GM21576 (cell line): ENCODE measurements around the gene PCBD1.

Experiments used
- ATAC-seq: cut with Tn5 transposase; IDR thresholded peaks from one replicate; pipeline ENCODE4 v1.9.1; 2021; ENCODE audit warnings: mild to moderate bottlenecking, moderate library complexity; ENCODE audit not compliant: unreplicated experiment

The PCBD1 gene

GRCh38 chr10:70918851-70919530, 30.6 kb upstream of the PCBD1 start:
- ATAC-seq = no peak

- ATAC-seq = no peak
These were observed 29.3 kb upstream of the PCBD1 start for GRCh38 chr10:70917635-70918034.

- no peak for ATAC-seq
These were observed 28.9 kb upstream of the PCBD1 start for GRCh38 chr10:70917226-70917625.

- ATAC-seq = no peak
These were observed 27.9 kb upstream of the PCBD1 start for GRCh38 chr10:70916241-70916640.

- no peak for ATAC-seq
These were observed 27.4 kb upstream of the PCBD1 start for GRCh38 chr10:70915806-70916205.

- ATAC-seq = no peak
These were observed 26.8 kb upstream of the PCBD1 start for GRCh38 chr10:70915206-70915605.

- ATAC-seq = no peak
These were observed 26.0 kb upstream of the PCBD1 start for GRCh38 chr10:70914316-70914864.

- no peak for ATAC-seq
These were observed 25.5 kb upstream of the PCBD1 start for GRCh38 chr10:70913893-70914240.

- no peak for ATAC-seq
These were observed 25.0 kb upstream of the PCBD1 start for GRCh38 chr10:70913191-70913892.

GRCh38 chr10:70912556-70912955, 24.2 kb upstream of the PCBD1 start:
- no peak for ATAC-seq

- ATAC-seq = no peak
These were observed 23.0 kb upstream of the PCBD1 start for GRCh38 chr10:70911386-70911785.

- no peak for ATAC-seq
These were observed 22.3 kb upstream of the PCBD1 start for GRCh38 chr10:70910486-70911341.

GRCh38 chr10:70909326-70909935, 21.1 kb upstream of the PCBD1 start:
- ATAC-seq = no peak

GRCh38 chr10:70908406-70909296, 20.3 kb upstream of the PCBD1 start:
- no peak for ATAC-seq

GRCh38 chr10:70907637-70908405, 19.5 kb upstream of the PCBD1 start:
- ATAC-seq = no peak

- ATAC-seq = no peak
These were observed 18.7 kb upstream of the PCBD1 start for GRCh38 chr10:70906953-70907636.

GRCh38 chr10:70906031-70906783, 17.8 kb upstream of the PCBD1 start:
- no peak for ATAC-seq
